ENCODE data around the gene HEMK1.

GRCh38 chr3:50577348-50577747 lies 8.0 kb downstream of the HEMK1 start:
- no peak for TF ChIP-seq CTCF (IDR thresholded peaks at IDR 0.05)
- no peak for TF ChIP-seq POLR2AphosphoS5 (IDR thresholded peaks at IDR 0.05)
- no peak for TF ChIP-seq POLR2A (IDR thresholded peaks at IDR 0.05)

Data from upper lobe of left lung (tissue), 4 donors.